MV-4-11 (cell line): ENCODE measurements around the gene TP53BP1.
"Not testable (repeated sequence)": the region's sequence is repeated elsewhere in the genome, so short reads cannot be mapped to it uniquely, and the experiment has no call there.

ENCODE experiments used
- DNase-seq: peaks from one replicate; lab custom pipeline; 2025; lab: John Stamatoyannopoulos, UW

The TP53BP1 gene

DNA sequence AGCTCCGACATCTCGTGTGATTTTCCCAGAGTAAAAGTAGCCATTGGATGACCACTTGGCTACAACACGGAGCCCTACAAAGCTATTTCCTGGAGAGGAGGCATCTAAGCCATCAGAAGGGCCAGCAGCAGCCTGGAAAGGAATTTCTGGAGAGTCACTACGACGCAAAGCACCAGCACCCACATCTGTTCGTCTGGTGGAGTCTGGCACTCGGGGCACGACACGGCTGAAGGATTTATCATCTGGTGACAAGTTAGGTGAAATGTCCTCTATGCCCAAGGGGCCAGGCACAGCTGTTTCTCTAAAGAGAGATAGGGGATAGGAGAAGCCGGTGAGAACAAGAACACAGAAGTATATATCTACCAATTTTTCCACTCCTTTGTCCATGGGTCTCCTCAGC, 72.5 kb downstream of the TP53BP1 start:
- DNase-seq, result no peak

DNA sequence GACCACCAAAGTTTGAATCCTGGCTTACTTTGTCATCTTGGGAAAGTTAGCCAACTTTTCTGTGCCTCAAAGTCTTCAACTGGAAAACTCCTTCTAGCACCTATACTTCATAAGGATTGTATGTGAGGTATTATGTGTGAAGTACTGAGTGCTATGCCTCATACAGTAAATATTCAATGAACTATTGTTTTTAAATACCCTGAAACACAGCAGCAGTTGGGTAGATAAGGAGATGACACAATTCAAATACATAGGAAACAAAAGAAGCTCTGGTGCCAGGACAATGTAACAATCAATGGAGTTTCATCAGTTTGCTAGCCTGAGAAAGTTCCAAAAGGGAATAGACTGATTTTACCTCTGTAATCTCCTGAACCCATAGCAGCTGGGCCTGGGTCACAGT, 78.8 kb downstream of the TP53BP1 start:
- DNase-seq, result peak; percentile 4

DNA sequence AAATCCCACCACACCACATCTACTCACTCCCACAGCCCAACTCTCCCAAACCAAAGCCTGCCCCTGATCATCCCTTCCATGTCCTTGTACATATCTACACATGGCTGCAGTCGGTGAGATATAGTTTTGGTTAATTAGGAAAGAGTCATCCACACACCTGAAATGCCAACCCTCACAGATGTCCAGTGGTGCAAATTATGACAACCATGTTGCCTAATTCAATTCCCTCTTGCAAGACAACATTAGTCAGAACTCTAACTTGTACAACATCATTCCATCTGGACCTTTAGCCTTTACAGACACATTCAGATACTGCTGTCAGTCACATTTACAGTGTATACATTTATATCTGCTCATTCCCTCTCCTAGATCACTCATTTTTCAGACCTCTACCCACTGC, 80.9 kb downstream of the TP53BP1 start:
- DNase-seq, result no peak

- DNase-seq, result no peak
Observed at GRCh38 chr15:43410572-43411214, 82.3 kb downstream of the TP53BP1 start.

DNA sequence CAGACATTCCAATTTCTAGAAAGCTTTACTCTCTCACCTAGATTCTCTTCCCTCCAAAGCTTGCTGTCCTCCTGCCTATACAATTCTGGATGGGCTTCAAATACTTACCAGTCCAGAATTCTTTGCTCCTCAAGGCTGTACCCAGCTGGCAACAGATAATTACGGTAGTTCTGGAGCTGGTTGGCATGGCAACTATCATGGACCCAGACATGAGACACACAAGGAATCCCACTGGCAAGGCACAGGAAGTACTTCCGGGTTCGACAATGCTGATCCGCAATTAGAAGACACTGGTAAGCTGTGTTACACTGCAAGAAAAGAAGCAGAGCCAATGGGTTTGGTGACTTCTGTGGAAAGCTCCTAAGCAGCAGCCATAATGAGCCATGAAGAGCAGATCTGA, 84.2 kb downstream of the TP53BP1 start:
- DNase-seq, result no peak

GRCh38 chr15:43406808-43407207, 86.1 kb downstream of the TP53BP1 start:
- DNase-seq, result no peak

- no peak for DNase-seq
Observed at GRCh38 chr15:43406189-43406588, 86.8 kb downstream of the TP53BP1 start.

DNA sequence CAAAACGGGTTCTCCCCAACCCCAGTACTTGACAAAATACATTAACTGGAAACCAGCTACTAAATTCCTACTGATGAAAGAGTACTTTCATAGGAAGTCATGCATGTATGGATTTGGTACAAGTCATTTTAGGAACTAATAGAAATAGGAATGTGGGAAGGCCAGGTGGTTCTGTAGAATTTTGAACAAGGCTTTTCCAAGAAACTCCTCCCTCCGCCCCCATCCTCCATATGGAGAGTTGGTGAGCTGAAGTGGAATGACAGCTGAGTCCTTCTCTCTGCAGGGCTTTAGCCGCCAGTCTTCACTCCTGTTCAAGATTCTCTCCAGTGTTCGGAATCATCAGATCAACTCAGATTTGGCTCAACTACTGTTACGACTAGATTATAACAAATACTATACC, 88.8 kb downstream of the TP53BP1 start:
- DNase-seq, result no peak

- no peak for DNase-seq
Observed at GRCh38 chr15:43403616-43404015, 89.3 kb downstream of the TP53BP1 start.

DNA sequence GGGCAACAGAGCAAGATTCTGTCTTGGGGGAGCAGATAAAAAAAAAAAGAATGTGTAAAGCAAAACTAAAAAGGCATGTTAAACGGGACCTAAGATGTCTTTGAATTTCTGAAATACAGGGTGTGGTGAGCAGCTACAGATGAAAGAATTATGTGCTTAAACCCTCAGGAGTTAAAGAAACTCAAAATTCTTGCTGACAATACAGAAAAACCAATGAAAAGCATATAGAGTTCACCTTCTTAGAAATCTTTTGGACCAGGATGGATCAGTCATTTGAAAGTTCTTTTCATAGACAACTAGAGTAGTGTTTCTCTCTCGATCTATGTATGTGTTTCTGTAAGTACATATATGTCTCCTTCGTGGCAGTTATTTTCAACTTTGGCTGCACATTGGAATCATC, 90.7 kb downstream of the TP53BP1 start:
- DNase-seq, result no peak

- not testable (repeated sequence) for DNase-seq
Observed at GRCh38 chr15:43393592-43393991, 99.4 kb downstream of the TP53BP1 start.

DNA sequence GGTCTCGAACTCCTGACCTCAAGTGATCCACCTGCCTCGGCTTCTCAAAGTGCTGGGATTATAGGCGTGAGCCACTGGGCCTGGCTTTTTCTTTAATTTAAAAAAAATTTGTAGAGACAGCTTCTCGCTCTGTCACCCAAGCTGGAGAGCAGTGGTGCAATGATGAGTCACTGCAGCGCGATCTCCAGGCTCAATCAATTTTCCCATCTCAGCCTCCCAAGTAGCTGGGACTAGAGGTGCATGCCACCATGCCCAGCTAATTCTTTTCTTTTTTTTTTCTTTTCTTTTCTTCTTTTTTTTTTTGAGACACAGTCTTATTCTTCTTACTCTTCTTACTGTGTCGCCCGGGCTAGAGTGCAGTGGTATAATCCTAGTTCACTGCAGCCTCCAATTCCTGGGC, 102.2 kb downstream of the TP53BP1 start:
- peak; percentile 36 for DNase-seq

- DNase-seq, result no peak
Observed at GRCh38 chr15:43383070-43383469, 109.9 kb downstream of the TP53BP1 start.

DNA sequence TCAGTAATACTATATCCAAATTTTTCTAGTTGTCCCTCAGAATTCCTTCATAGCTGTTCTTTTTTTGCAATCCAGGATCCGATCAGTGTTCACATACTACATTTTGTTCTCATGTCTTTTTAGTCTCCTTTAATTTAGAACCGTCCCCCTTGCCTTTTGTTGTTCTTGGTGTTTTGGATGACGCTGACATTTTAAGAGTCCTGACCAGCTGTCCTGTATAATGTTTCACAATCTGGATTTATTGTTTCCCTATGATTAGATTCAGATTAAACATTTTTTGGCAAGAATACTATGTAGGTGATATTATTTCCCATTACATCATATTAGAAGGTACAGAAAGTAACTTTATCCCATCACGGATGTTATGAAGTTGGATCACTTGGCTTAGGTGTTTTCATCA, 110.6 kb downstream of the TP53BP1 start:
- DNase-seq, result no peak

- no peak for DNase-seq
Observed at GRCh38 chr15:43378601-43379000, 114.4 kb downstream of the TP53BP1 start.

DNA sequence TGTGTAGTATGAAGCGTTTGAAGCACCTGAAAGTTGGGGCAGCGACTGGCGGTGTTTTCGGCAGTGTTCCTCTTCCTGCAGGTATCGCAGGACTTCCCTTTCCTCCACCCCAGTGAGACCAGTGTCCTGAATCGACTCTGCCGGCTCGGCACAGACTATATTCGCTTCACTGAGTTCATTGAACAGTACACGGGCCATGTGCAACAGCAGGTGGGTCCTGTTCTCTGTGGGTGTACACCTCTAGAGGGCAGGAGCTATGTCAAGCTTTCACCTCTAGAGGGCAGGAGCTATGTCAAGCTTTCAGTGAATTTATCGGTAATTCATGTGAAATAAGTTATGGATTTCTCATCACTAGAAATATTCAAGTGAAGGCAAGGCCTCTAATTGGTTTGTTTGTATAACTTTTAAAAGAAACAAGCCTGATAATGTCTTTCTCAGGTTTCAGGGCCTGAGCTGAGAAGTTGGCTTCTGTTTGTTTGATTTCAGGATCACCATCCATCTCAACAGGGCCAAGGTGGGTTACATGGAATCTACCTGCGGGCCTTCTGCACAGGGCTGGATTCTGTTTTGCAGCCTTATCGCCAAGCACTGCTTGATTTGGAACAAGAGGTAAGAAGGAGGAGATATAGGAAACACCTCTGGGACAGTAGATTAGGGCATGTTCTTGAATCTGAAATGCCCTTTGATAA, 116.8 kb downstream of the TP53BP1 start:
- DNase-seq, result no peak

- peak; percentile 74 for DNase-seq
Observed at GRCh38 chr15:43370975-43371974, 121.7 kb downstream of the TP53BP1 start, which contains the start of the genes TUBGCP4 and ZSCAN29. TSS of gene TUBGCP4 (plus strand) at chr15:43371101. CDS start at chr15:43371355, 254 bp downstream. TSS of gene ZSCAN29 (minus strand) at chr15:43371043. CDS start at chr15:43369913, 1,130 bp downstream.

DNA sequence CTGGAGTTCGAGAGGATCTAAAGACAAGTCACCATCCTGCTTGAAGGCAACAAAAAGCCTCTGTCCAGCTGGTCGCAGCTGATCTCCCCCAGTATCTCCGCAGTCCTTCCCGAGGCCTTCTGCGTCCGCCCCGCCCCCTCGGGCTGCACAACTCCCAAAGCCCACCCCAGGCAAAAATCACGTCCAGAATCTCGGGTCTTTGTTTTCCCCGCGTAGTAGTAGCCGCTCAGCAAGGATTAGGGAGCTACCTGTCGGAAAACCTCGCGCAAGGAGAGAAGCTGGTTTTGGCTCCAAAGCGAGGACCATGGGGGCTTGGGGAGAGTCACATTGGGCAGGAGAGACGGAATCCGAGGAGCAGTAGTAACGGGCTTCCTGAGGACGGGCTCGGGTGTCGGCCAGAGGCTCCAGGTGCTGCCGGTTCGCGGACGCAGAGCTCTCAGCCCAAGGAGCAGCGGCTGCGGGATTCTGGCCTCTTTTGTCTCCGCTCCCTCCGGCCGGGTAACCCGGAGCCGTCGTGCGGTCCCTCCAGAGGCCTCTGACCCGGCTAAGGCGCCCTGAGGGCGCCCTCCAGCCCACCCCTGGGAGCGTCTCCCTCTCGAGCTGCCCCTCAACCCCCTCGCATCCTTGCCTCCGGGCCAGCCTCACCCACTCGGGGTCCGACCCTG, 122.5 kb downstream of the TP53BP1 start:
- no peak for DNase-seq

DNA sequence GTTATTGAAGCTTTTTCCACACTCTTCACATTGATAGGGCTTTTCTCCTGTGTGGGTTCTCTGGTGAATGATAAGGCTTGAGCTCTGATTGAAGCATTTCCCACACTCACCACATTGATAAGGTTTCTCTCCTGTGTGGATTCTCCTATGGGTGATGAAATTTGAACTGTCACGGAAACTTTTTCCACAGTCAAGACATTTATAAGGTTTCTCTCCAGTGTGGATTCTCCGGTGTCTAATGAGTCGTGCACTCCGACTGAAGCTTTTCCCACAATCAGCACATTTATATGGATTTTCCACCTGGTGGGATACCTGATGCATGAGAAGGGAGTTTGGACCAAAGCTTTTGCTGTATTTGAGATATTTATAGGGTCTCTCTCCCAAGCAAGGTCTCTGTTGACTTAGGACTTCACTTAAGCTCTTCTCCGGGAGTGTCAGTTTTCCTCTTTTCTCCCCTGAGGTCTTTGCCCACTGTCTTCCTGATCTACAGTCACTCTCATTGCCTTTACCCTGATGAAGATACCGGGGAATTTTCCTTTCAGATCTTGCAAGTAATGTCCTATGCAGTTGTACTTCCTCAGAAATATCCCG, 131.5 kb downstream of the TP53BP1 start:
- no peak for DNase-seq

GRCh38 chr15:43360821-43361220, 132.1 kb downstream of the TP53BP1 start:
- DNase-seq, result no peak
